ENCODE measurements around the gene ROBO2.

Gene ROBO2

DNA sequence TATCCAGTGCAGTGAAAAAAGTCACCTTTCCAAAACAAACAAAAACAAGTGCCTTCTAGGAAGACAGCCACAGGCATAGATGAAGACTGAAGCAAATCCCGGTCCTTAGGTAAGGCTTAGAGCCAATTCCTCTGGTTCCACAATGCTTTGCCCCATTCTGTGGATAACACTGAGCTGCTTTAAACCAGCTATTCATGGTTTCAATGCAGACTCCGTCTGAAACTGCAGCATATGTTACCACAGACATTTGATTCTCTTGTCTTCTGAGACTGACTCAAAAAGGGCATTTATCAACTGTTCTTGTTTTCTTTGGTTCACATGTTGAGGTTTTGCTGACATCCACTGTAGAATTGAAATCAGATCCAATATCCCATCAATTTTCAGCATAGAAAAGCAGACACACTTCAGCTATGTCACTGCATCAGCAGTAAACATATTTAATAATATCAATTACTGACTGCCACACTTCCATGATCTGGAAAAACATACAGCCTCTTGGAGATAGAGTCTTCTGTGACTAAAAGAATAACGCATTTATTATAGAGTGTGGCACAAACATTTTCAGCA is 659.3 kb downstream of the ROBO2 start:
- no peak overlapping the region for H3K27ac ChIP-seq
- DNase-seq (ENCODE audit: low read depth, low spot score) = no peak
